H9 (cell line): ENCODE data around the gene GEMIN4. TPM values are rescaled to one million over a fixed set of nuclear protein-coding genes. Genes with fewer than 3 reads are reported as not detected.

Source experiments
- DNase-seq: peaks from one replicate; pipeline ENCODE4 v3.0.0-alpha.2; 2017
- H2AFZ ChIP-seq: one replicate; pipeline ENCODE4 v1.6.1; 2013; ENCODE audit warnings: mild to moderate bottlenecking, low read length, control low read depth, moderate library complexity
- H2AK5ac ChIP-seq: 2 replicates; pipeline ENCODE4 v1.6.1; 2013; ENCODE audit warnings: low read length, control low read depth, mixed read lengths; ENCODE audit not compliant: insufficient read length
- H2BK120ac ChIP-seq: one replicate; pipeline ENCODE4 v1.6.1; 2013; ENCODE audit warnings: low read depth, mild to moderate bottlenecking, low read length, control low read depth, inconsistent platforms; ENCODE audit not compliant: poor library complexity, severe bottlenecking
- H2BK12ac ChIP-seq: 2 replicates; pipeline ENCODE4 v1.6.1; 2013; ENCODE audit warnings: low read length, control low read depth, mixed read lengths, low read depth; ENCODE audit not compliant: insufficient read length
- H2BK15ac ChIP-seq: 2 replicates; pipeline ENCODE4 v1.6.1; 2013; ENCODE audit warnings: low read depth, low read length, control low read depth
- H2BK20ac ChIP-seq: one replicate; pipeline ENCODE4 v1.6.1; 2013; ENCODE audit warnings: low read depth, mild to moderate bottlenecking, low read length, control low read depth, inconsistent platforms; ENCODE audit not compliant: poor library complexity, severe bottlenecking
- H2BK5ac ChIP-seq: 2 replicates; pipeline ENCODE4 v1.6.1; 2013; ENCODE audit warnings: low read length, control low read depth, mixed read lengths; ENCODE audit not compliant: insufficient read length
- H3K14ac ChIP-seq: 2 replicates; pipeline ENCODE4 v1.6.1; 2013; ENCODE audit warnings: low read length, control low read depth; ENCODE audit not compliant: insufficient read depth
- H3K18ac ChIP-seq: 2 replicates; pipeline ENCODE4 v1.6.1; 2013; ENCODE audit warnings: low read depth, mild to moderate bottlenecking, mixed read lengths, low read length, control low read depth; ENCODE audit not compliant: insufficient read length
- H3K23ac ChIP-seq: 2 replicates; pipeline ENCODE4 v1.6.1; 2013; ENCODE audit warnings: low read length, control low read depth, mixed read lengths, low read depth; ENCODE audit not compliant: insufficient read length
- H3K23me2 ChIP-seq: 2 replicates; pipeline ENCODE4 v1.6.1; 2013; ENCODE audit warnings: low read depth, mild to moderate bottlenecking, mixed read lengths, low read length, control low read depth; ENCODE audit not compliant: insufficient read length, poor library complexity, severe bottlenecking
- H3K27ac ChIP-seq: 2 replicates; pipeline ENCODE4 v1.5.1; 2013; ENCODE audit warnings: low read length, control low read depth, mixed read lengths, low read depth; ENCODE audit not compliant: insufficient read length
- H3K27me3 ChIP-seq: 2 replicates; pipeline ENCODE4 v1.6.1; 2013; ENCODE audit warnings: low read length, control low read depth, inconsistent platforms; ENCODE audit not compliant: insufficient read depth
- H3K4ac ChIP-seq: 2 replicates; pipeline ENCODE4 v1.6.1; 2013; ENCODE audit warnings: low read depth, mild to moderate bottlenecking, control low read depth, inconsistent platforms, low read length, moderate library complexity
- H3K4me1 ChIP-seq: 2 replicates; pipeline ENCODE4 v1.6.1; 2013; ENCODE audit warnings: low read length, control low read depth, inconsistent platforms; ENCODE audit not compliant: insufficient read depth
- H3K4me2 ChIP-seq: 2 replicates; pipeline ENCODE4 v1.6.1; 2013; ENCODE audit warnings: low read length, control low read depth, mixed read lengths; ENCODE audit not compliant: insufficient read length, insufficient read depth
- H3K56ac ChIP-seq: 2 replicates; pipeline ENCODE4 v1.6.1; 2013; ENCODE audit warnings: low read depth, mild to moderate bottlenecking, mixed read lengths, low read length, control low read depth; ENCODE audit not compliant: insufficient read length
- H3K79me1 ChIP-seq: 2 replicates; pipeline ENCODE4 v1.6.1; 2013; ENCODE audit warnings: low read depth, mild to moderate bottlenecking, moderate library complexity, low read length, control low read depth, inconsistent platforms; ENCODE audit not compliant: insufficient read depth, poor library complexity, severe bottlenecking
- H3K79me2 ChIP-seq: 2 replicates; pipeline ENCODE4 v1.6.1; 2013; ENCODE audit warnings: low read length, control low read depth, inconsistent platforms; ENCODE audit not compliant: insufficient read depth
- H3K9ac ChIP-seq: 2 replicates; pipeline ENCODE4 v1.6.1; 2013; ENCODE audit warnings: low read length, control low read depth, mixed read lengths; ENCODE audit not compliant: insufficient read length; ENCODE audit errors: extremely low read depth
- H3K9me3 ChIP-seq: one replicate; pipeline ENCODE4 v1.6.1; 2013; ENCODE audit warnings: low read depth, low read length, inconsistent platforms; ENCODE audit not compliant: control insufficient read depth
- H3T11ph ChIP-seq: one replicate; pipeline ENCODE4 v1.6.1; 2013; ENCODE audit warnings: mild to moderate bottlenecking, low read length, control low read depth, inconsistent platforms
- H4K20me1 ChIP-seq: one replicate; pipeline ENCODE4 v1.6.1; 2013; ENCODE audit not compliant: control insufficient read depth, insufficient read length, insufficient read depth
- H4K5ac ChIP-seq: 2 replicates; pipeline ENCODE4 v1.6.1; 2013; ENCODE audit warnings: low read depth, mild to moderate bottlenecking, mixed read lengths, low read length, control low read depth; ENCODE audit not compliant: insufficient read length
- H4K8ac ChIP-seq: replicated peaks from 2 replicates; pipeline ENCODE4 v1.6.1; 2013; ENCODE audit warnings: low read length, control low read depth, mixed read lengths, low read depth; ENCODE audit not compliant: insufficient read length
- H4K91ac ChIP-seq: 2 replicates; pipeline ENCODE4 v1.6.1; 2013; ENCODE audit warnings: low read depth, mild to moderate bottlenecking, moderate library complexity, mixed read lengths, low read length, control low read depth; ENCODE audit not compliant: insufficient read length
- H3K27ac Mint-ChIP-seq, 3 experiments: 2 replicates in 2 of 3; 3 replicates in 1 of 3; pipeline ENCODE4 v1.8.0; 2020 to 2021; ENCODE audit warnings: mixed read lengths in 3 of 3, mild to moderate bottlenecking in 1 of 3, moderate library complexity in 1 of 3
- H3K27me3 Mint-ChIP-seq: 2 replicates; pipeline ENCODE4 v1.8.0; 2021; ENCODE audit warnings: low read depth, mild to moderate bottlenecking, moderate library complexity, mixed read lengths
- H3K36me3 Mint-ChIP-seq, 3 experiments: 2 replicates in 2 of 3; 3 replicates in 1 of 3; pipeline ENCODE4 v1.8.0; 2020 to 2021; ENCODE audit warnings: low read depth in 3 of 3, mixed read lengths in 3 of 3; ENCODE audit not compliant: insufficient read depth in 1 of 3
- H3K4me1 Mint-ChIP-seq, 2 experiments: 2 replicates each; pipeline ENCODE4 v1.8.0; 2020; ENCODE audit warnings: mixed read lengths in 2 of 2
- H3K4me3 Mint-ChIP-seq, 2 experiments: 2 replicates in 1 of 2; 3 replicates in 1 of 2; pipeline ENCODE4 v1.8.0; 2020 to 2021; ENCODE audit warnings: mild to moderate bottlenecking in 2 of 2, mixed read lengths in 2 of 2, moderate library complexity in 1 of 2
- H3K9me3 Mint-ChIP-seq, 2 experiments: 2 replicates in 1 of 2; 3 replicates in 1 of 2; pipeline ENCODE4 v1.8.0; 2020; ENCODE audit warnings: mild to moderate bottlenecking in 2 of 2, mixed read lengths in 2 of 2, moderate library complexity in 1 of 2
- CTCF ChIP-seq: fragments of 200-600 bp; sonication (generic); conservative IDR thresholded peaks from 3 replicates; pipeline ENCODE4 v1.8.0; 2021; ENCODE audit warnings: antibody characterized with exemption, mild to moderate bottlenecking
- WGBS: extraction: QIAGEN DNeasy Blood & Tissue Kit; methylation state at CpG from one replicate; pipeline ENCODE4 v1.1.7; 2013; ENCODE audit warnings: missing lambda C conversion rate, low lambda C conversion rate, mixed read lengths; ENCODE audit not compliant: insufficient read length; ENCODE audit errors: extremely low coverage; 5-methylcytosine and 5-hydroxymethylcytosine counted together
- total RNA-seq: library from RNA; stranded (reverse); gene quantifications from 2 replicates; pipeline ENCODE4 v1.2.1, GENCODE V29; 2021

GEMIN4 gene
- total RNA-seq, 1 experiment from 2014 or later, result 56.8 TPM

GRCh38 chr17:796609-797008 lies 44.5 kb upstream of the GEMIN4 start:
- no peaks in the 10 kb centered on the region for H3K79me1 ChIP-seq
- H3K27ac Mint-ChIP-seq, result peak overlapping the region in 1 of 3 experiments; percentile 49; a peak in 1 of 7 replicates
- no peak overlapping the region for H3K18ac ChIP-seq
- DNase-seq, result no peak
- H4K8ac ChIP-seq, result no peak overlapping the region
- no CpG with 5 or more reads among the region's 15 CpGs for WGBS
- no peaks in the 10 kb centered on the region; the same call in 1 of the 2 replicates for H3K27me3 Mint-ChIP-seq
- H3K4me3 Mint-ChIP-seq, result no peak overlapping the region
- H3K56ac ChIP-seq, result no peak overlapping the region
- no peak overlapping the region for H3K23ac ChIP-seq
- H3K4ac ChIP-seq, result no peak overlapping the region
- no peaks in the 10 kb centered on the region for H3K9me3 Mint-ChIP-seq
- no peak overlapping the region for H2BK20ac ChIP-seq
- no peaks in the 10 kb centered on the region for H3K79me2 ChIP-seq
- H2AK5ac ChIP-seq, result no peak overlapping the region
- H2BK15ac ChIP-seq, result no peak overlapping the region
- H3K4me1 Mint-ChIP-seq, result peaks cover 10 to 15% of the 10 kb centered on the region in 2 experiments
- no peak overlapping the region for H2BK120ac ChIP-seq
- no peak overlapping the region for H4K91ac ChIP-seq
- no peak overlapping the region for H3T11ph ChIP-seq
- no peak overlapping the region for H2BK12ac ChIP-seq
- no peaks in the 10 kb centered on the region for H3K4me1 ChIP-seq
- H3K14ac ChIP-seq, result no peak overlapping the region
- no peaks in the 10 kb centered on the region for H3K23me2 ChIP-seq
- no peak for TF ChIP-seq CTCF
- H3K27me3 ChIP-seq, result no peaks in the 10 kb centered on the region
- H2AFZ ChIP-seq, result no peak overlapping the region
- no peaks in the 10 kb centered on the region for H3K9me3 ChIP-seq
- no peak overlapping the region for H3K4me2 ChIP-seq
- no peak overlapping the region for H3K27ac ChIP-seq
- H4K20me1 ChIP-seq, result no peaks in the 10 kb centered on the region
- no peak overlapping the region for H3K9ac ChIP-seq
- H4K5ac ChIP-seq, result no peak overlapping the region
- no peak overlapping the region for H2BK5ac ChIP-seq
- H3K36me3 Mint-ChIP-seq, result peaks cover 11 to 45% (median 38%) of the 10 kb centered on the region in 3 experiments; a peak in 6 of 7 replicates
